ENCODE measurements around the gene PTPN3. TPM values are rescaled to one million over a fixed set of nuclear protein-coding genes. Genes with fewer than 3 reads are reported as not detected.

Gene PTPN3
- total RNA-seq, 1 experiment from 2014 or later: 20.8 TPM

DNA sequence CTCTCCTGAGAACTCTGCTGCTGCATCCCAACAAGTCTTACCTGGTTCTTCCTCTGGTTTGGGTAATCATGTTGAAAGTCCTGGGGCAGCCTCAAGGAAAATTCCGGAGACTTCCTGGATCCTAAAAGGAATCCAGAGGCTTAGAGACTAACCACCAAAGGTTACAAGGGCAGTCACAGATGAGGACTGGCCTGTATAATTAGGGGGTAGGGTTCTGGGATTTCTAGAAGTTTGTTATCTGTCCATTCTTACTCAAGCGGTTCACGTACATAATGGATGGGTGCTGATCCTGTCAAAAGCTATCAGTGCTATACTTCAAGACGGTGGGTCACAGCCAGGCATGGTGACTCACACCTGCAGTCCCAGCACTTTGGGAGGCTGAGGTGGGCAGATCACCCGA lies 125.9 kb downstream of the PTPN3 start:
- Histone ChIP-seq H3K36me3 (ENCODE audit: control insufficient read depth in 1 of 2, insufficient read depth in 2 of 2, low read length in 2 of 2) (no peaks in the 10 kb centered on the region), H3K9me2 (ENCODE audit: insufficient read depth) (no peaks in the 10 kb centered on the region), H3K4me2 (ENCODE audit: low read length) (no peak overlapping the region), H3K9ac (ENCODE audit: low read length) (no peak overlapping the region), H4K20me1 (ENCODE audit: insufficient read depth) (no peaks in the 10 kb centered on the region), H3K9me3 (ENCODE audit: control insufficient read depth in 1 of 2, insufficient read depth in 1 of 2, low read depth in 1 of 2, low read length in 2 of 2) (no peaks in the 10 kb centered on the region), H3K27me3 (ENCODE audit: insufficient read depth, low read length) (no peaks in the 10 kb centered on the region), H3K4me1 (ENCODE audit: control insufficient read depth in 1 of 2, insufficient read depth in 2 of 2, low read length in 2 of 2) (no peaks in the 10 kb centered on the region), H3K27ac (ENCODE audit: low read depth, low read length) (no peak overlapping the region), H3K79me2 (ENCODE audit: insufficient read depth, low read length) (no peaks in the 10 kb centered on the region), H3K4me3 (replicated peaks in 1 of 2; ENCODE audit: low read depth in 1 of 2, low read length in 2 of 2) (no peak overlapping the region), H2AFZ (ENCODE audit: low read depth, low read length, poor library complexity, severe bottlenecking) (no peak overlapping the region)
- intact Hi-C loops (cut with micrococcal nuclease): no loop called here
- DNase-seq (ENCODE audit: low read depth, low spot score) (no peak), ATAC-seq (no peak)
- TF ChIP-seq POLR2A (IDR thresholded peaks at IDR 0.05; ENCODE audit: borderline replicate concordance, extremely low read depth, insufficient read depth, insufficient read length): no peak
- TF ChIP-seq, protein P1, sequence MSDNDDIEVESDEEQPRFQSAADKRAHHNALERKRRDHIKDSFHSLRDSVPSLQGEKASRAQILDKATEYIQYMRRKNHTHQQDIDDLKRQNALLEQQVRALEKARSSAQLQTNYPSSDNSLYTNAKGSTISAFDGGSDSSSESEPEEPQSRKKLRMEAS (IDR thresholded peaks at IDR 0.05): no peak
- TF ChIP-seq EZH2phosphoT487 (IDR thresholded peaks at IDR 0.05; ENCODE audit: borderline replicate concordance): no peak
- TF ChIP-seq FOSL1 (IDR thresholded peaks at IDR 0.05; ENCODE audit: low read depth): no peak
- no peak for TF ChIP-seq ZBTB33 (IDR thresholded peaks at IDR 0.05; ENCODE audit: extremely low read depth, insufficient replicate concordance, low read length)
- no peak for TF ChIP-seq SIN3A (IDR thresholded peaks at IDR 0.05; ENCODE audit: low read depth)
- no peak for TF ChIP-seq ZFX (IDR thresholded peaks at IDR 0.05)
- TF ChIP-seq EGR1 (IDR thresholded peaks at IDR 0.05; ENCODE audit: low read depth): no peak
- no peak for TF ChIP-seq YY1 (IDR thresholded peaks at IDR 0.05; ENCODE audit: extremely low read depth, insufficient replicate concordance, low read depth, low read length)
- no peak for TF ChIP-seq SRF (IDR thresholded peaks at IDR 0.05; ENCODE audit: low read depth)
- TF ChIP-seq SP1 (IDR thresholded peaks at IDR 0.05; ENCODE audit: low read depth): no peak
- no peak for TF ChIP-seq TCF7L2 (IDR thresholded peaks at IDR 0.05; ENCODE audit: borderline replicate concordance, extremely low read depth, insufficient read depth, insufficient read length)
- TF ChIP-seq ELF1 (IDR thresholded peaks at IDR 0.05; ENCODE audit: borderline replicate concordance, low read depth): no peak
- no peak for TF ChIP-seq JUND (IDR thresholded peaks at IDR 0.05)
- ChIA-PET POLR2A (no interaction called here), RAD21 (ENCODE audit: low non-redundant PET in 1 of 2, low total read pairs in 2 of 2, uncharacterized antibody in 2 of 2, unreplicated experiment in 2 of 2) (no interaction called here), CTCF (no interaction called here)
- BruUV-seq (replicated peaks): no TSS peak

Measured in HCT116 (cell line).